Suprapubic skin (tissue), 3 donors: ENCODE measurements around the gene AK3.
"Not testable (repeated sequence)": the region's sequence is repeated elsewhere in the genome, so short reads cannot be mapped to it uniquely, and the experiment has no call there.

Source experiments
- EP300 ChIP-seq: sonication (generic); formaldehyde crosslinking; IDR thresholded peaks from one replicate; pipeline ENCODE4 v1.6.1; 2017; ENCODE audit warnings: antibody characterized with exemption
- POLR2A ChIP-seq, 2 donors: fragments of 450-650 bp; IDR thresholded peaks; one replicate each; pipeline ENCODE4 v1.6.1; 2017; ENCODE audit warnings: antibody characterized with exemption in 2 of 2, mild to moderate bottlenecking in 2 of 2, moderate library complexity in 2 of 2
- TF ChIP-seq, protein P1 (sequence below), 2 donors: fragments of 200-600 bp in 1 of 2; fragments of 450-650 bp in 1 of 2; sonication (generic) in 1 of 2; IDR thresholded peaks; one replicate each; pipeline ENCODE4 v1.5.1; 2016 to 2019; ENCODE audit warnings: antibody characterized with exemption in 2 of 2, mild to moderate bottlenecking in 1 of 2, moderate library complexity in 1 of 2

GRCh38 chr9:4783191-4783590, 42.2 kb upstream of the AK3 start:
- TF ChIP-seq, protein P1, sequence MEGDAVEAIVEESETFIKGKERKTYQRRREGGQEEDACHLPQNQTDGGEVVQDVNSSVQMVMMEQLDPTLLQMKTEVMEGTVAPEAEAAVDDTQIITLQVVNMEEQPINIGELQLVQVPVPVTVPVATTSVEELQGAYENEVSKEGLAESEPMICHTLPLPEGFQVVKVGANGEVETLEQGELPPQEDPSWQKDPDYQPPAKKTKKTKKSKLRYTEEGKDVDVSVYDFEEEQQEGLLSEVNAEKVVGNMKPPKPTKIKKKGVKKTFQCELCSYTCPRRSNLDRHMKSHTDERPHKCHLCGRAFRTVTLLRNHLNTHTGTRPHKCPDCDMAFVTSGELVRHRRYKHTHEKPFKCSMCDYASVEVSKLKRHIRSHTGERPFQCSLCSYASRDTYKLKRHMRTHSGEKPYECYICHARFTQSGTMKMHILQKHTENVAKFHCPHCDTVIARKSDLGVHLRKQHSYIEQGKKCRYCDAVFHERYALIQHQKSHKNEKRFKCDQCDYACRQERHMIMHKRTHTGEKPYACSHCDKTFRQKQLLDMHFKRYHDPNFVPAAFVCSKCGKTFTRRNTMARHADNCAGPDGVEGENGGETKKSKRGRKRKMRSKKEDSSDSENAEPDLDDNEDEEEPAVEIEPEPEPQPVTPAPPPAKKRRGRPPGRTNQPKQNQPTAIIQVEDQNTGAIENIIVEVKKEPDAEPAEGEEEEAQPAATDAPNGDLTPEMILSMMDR (IDR thresholded peaks at IDR 0.05), result not testable (repeated sequence)
- not testable (repeated sequence) for TF ChIP-seq EP300; POLR2A (IDR thresholded peaks at IDR 0.05)
